HFFc6 (cell line): ENCODE measurements around the gene RTN4RL1. TPM values are rescaled to one million over a fixed set of nuclear protein-coding genes. Genes with fewer than 3 reads are reported as not detected.
A peak's percentile ranks its signal among the peaks of the same experiment; 100 is the strongest.

ENCODE experiments used
- DNase-seq: peaks from one replicate; pipeline ENCODE4 v3.0.0-alpha.2; 2018
- H3K27ac Mint-ChIP-seq: 2 replicates; pipeline ENCODE4 v1.8.0; 2020; ENCODE audit warnings: mild to moderate bottlenecking, mixed read lengths
- H3K27me3 Mint-ChIP-seq: 2 replicates; pipeline ENCODE4 v1.8.0; 2021; ENCODE audit warnings: mild to moderate bottlenecking, moderate library complexity, mixed read lengths; ENCODE audit not compliant: insufficient read depth
- H3K36me3 Mint-ChIP-seq: 2 replicates; pipeline ENCODE4 v1.8.0; 2021; ENCODE audit warnings: low read depth, mixed read lengths
- H3K4me1 Mint-ChIP-seq: 2 replicates; pipeline ENCODE4 v1.8.0; 2020; ENCODE audit warnings: low read depth, mixed read lengths
- H3K4me3 Mint-ChIP-seq: 2 replicates; pipeline ENCODE4 v1.8.0; 2020; ENCODE audit warnings: mild to moderate bottlenecking, moderate library complexity, mixed read lengths
- H3K9me3 Mint-ChIP-seq: 2 replicates; pipeline ENCODE4 v1.8.0; 2020; ENCODE audit warnings: mild to moderate bottlenecking, mixed read lengths
- CTCF ChIP-seq: fragments of 200-600 bp; sonication (generic); IDR thresholded peaks from 2 replicates; pipeline ENCODE4 v1.5.0; 2021; ENCODE audit warnings: antibody characterized with exemption, mild to moderate bottlenecking
- microRNA-seq: library from miRNA; unstranded; fragments of <30 nt; microRNA quantifications from one replicate; pipeline ENCODE4, GENCODE V29; 2019
- total RNA-seq, 6 experiments: library from RNA; stranded (reverse); fragmentation: NEBNext Ultra II Directional; extraction: Animal tissue kit (Norgen Biotek cat#: 25700); gene quantifications; 2 replicates in 1 of 6; 3 replicates in 5 of 6; pipeline ENCODE4 v1.2.3, GENCODE V29; 2021

RTN4RL1 gene
- total RNA-seq, 6 experiments from 2014 or later = 0.33 to 0.60 (median 0.39) TPM

DNA sequence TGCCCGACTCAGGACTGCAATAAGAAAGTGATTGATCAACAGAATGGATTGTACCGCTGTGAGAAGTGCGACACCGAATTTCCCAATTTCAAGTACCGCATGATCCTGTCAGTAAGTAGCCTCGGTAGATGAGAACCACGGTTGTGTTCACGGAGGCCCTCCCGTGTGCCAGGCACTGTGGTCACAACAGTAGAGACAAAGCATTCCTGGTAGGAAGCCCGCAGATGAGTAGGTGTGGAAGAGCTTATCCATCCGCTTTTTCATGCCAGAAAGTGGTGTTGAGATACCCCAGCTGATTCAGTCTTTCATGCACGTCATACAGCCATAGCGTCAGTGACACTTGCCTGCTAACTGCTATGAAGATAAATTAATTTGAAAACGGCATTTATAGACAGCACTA, 136.4 kb downstream of the RTN4RL1 start:
- H3K27ac Mint-ChIP-seq = no peak overlapping the region

More for the DNA sequence above, 136.4 kb downstream of the RTN4RL1 start:
- H3K9me3 Mint-ChIP-seq = no peaks in the 10 kb centered on the region
- no peaks in the 10 kb centered on the region for H3K4me1 Mint-ChIP-seq
- H3K36me3 Mint-ChIP-seq = peaks cover 25% of the 10 kb centered on the region
- no peak overlapping the region for H3K4me3 Mint-ChIP-seq
- TF ChIP-seq CTCF = no peak
- DNase-seq = no peak
- H3K27me3 Mint-ChIP-seq = no peaks in the 10 kb centered on the region

Small RNAs within 50 kb of the gene (microRNA-seq; reads per million reads assigned to microRNA genes)
- 1,306 reads per million, percentile 76 among the genes with 10 or more reads in this experiment for gene MIR132
- gene MIR212 = 47.1 reads per million, percentile 38 among the genes with 10 or more reads in this experiment

Other genes with a start within 250 kb of the RTN4RL1 start
- gene SMYD4, start 195.4 kb downstream of the RTN4RL1 start, total RNA-seq = 10 to 100 TPM in 1 of 6 experiments, 1 to 10 TPM in 5; 6.3 to 10.3 (median 8.7) TPM
- gene RPA1, start 195.3 kb downstream of the RTN4RL1 start, total RNA-seq = 100 to 1,000 TPM in 4 of 6 experiments, 10 to 100 TPM in 2; 83.2 to 111 (median 108) TPM
- 10 to 100 TPM; 65.9 to 81.6 (median 71.8) TPM for gene DPH1, start 4.8 kb upstream of the RTN4RL1 start, total RNA-seq
- 10 to 100 TPM; 39.5 to 44.3 (median 41.7) TPM for gene OVCA2, start 16.7 kb upstream of the RTN4RL1 start, total RNA-seq
- 10 to 100 TPM; 42.7 to 51.9 (median 48.0) TPM for gene HIC1, start 29.8 kb upstream of the RTN4RL1 start, total RNA-seq